Left renal pelvis (tissue), 4 donors: ENCODE results near the gene RCSD1. TPM values are rescaled to one million over a fixed set of nuclear protein-coding genes. Genes with fewer than 3 reads are reported as not detected.
"Not testable (repeated sequence)": the region's sequence is repeated elsewhere in the genome, so short reads cannot be mapped to it uniquely, and the experiment has no call there.

ENCODE experiments used
- DNase-seq, 4 donors: peaks; one replicate each; pipeline ENCODE4 v3.0.0-alpha.2; 2013; ENCODE audit warnings: low read depth in 4 of 4, low spot score in 3 of 4
- polyA plus RNA-seq, 4 donors: library from polyadenylated mRNA; unstranded; fragments of 120-200 nt; gene quantifications; one replicate each; pipeline ENCODE4 v1.2.1, GENCODE V29; 2013; ENCODE audit not compliant: insufficient read length in 4 of 4

The RCSD1 gene, protein sequence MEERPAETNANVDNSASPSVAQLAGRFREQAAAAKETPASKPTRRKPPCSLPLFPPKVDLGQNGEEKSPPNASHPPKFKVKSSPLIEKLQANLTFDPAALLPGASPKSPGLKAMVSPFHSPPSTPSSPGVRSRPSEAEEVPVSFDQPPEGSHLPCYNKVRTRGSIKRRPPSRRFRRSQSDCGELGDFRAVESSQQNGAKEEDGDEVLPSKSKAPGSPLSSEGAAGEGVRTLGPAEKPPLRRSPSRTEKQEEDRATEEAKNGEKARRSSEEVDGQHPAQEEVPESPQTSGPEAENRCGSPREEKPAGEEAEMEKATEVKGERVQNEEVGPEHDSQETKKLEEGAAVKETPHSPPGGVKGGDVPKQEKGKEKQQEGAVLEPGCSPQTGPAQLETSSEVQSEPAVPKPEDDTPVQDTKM
- polyA plus RNA-seq = 10 to 100 TPM in 3 of 4 donors, 1 to 10 TPM in 1; 8.4 to 14.1 (median 12.9) TPM

DNA sequence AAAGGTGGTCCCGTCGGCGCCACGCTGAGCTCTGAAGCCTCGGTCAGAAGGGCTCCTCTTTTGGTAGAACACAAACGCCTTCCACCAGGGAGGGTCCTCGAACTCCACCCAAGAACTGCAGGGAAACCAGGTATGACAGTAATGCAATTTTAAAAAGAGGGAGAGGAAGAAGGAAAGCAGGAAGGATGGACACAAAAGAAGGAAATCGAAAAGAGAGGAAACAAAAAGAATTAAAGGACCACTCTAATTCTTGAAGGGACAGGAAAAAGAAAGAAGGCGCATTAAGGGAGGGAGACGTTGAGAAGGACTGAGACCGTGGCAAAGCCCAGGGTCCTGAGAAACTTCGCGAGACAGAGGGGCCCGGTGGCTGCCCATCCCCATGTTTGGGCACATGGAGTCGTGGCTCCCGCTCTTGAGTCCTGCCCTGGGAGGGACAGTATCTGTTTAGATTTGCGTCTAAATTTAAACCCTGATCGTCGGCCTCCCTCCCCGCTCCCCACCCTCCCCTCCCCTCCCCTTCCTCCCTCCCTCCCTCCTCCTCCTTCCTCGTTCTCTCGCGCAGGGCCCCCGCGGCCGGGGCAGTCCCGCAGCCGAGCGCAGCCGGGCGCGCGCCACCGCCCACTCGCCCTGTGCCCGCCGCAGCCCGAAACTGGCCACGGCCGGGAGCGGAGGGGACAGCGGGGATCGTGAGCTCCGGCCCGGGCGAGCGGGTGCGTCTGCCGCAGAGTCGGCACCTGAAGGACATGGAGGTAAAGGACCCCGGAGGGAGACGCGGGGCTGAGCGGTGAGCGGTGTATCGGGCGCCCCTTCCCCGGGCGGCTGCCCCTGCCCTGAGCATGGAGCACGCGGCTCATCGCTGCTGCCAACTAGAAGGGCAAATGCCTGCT lies at the start of gene RCSD1:
TSS of gene RCSD1 (plus strand) at position 552 of the 887 bp plus-strand sequence. CDS start at position 744, 192 bp downstream.
- no peak for DNase-seq

DNA sequence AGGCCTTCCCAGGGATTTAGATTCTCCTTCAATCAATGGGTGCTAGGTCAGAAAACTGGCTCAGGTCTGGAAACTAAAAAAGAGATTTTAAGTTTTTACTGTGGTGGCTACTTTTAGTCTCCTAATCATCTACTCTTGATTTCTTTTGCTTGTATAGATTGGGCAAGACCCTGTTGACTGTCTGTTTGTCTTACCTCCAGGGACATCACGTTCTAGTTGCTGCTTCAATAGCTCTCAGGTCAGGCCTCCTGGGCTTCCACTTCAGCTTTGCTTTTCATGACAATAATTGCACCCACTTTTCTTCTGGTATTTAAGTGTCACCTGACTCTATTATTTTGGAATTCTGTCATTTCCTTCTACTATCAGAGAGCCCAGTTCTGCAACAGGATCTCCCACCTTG lies 48.0 kb upstream of the RCSD1 start:
- DNase-seq = no peak

DNA sequence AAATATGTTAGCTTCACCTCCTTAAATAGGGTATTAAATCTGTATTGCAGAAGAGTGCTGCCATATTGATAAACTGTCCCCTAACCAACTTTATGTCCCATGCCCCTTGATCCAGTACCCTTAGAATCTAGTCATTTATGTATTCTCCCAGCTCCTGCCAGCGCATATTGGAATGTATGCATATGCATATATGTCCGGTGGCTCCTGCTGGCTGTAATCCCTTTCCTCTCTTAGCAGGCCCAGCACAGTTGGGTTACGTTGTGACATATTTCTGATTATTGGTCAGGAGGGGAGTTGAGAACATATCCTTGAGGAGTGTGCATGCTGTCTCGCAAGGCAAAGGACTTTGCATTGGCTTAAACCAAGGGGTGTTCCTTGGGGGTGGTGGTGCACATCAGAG lies 47.3 kb upstream of the RCSD1 start:
- DNase-seq = no peak

DNA sequence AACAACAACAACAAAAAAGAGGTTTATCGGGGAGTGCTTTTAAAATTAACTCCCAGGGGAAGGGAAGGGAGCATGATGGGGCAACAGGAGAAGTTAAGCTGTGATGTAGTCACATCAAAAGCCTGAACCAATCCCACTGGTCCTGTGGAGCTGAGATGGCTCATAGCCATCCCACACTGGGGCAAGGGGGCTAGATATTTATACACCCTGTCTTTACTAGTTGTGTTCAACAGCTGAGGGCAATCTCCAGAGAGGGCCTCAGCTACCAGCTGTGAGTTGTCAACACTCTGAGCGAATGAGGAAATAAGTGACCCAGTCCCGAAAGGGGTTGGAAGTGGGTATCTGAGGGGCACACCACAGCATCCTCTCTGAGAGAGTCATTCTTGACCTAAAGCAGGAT lies 45.5 kb upstream of the RCSD1 start:
- DNase-seq = no peak

DNA sequence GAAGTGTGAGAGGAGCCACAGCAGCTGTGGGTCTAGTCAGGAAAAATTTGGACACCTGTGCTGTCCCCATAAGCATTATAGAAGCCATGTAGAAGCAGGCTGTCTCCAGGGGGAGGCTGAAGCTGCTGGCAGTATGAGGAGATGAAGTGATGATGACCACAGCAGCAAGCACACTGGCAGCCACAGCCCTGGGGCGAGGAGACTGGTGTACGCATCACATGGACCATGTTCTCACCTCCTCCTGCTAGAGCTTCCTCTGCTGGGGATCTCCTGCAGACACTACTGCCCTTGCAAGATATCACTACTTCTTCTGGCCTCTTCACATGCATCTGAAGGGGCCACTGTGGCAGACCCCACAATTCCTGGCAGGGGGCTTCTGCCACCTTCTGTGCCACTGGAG lies 42.7 kb upstream of the RCSD1 start:
- DNase-seq = no peak

DNA sequence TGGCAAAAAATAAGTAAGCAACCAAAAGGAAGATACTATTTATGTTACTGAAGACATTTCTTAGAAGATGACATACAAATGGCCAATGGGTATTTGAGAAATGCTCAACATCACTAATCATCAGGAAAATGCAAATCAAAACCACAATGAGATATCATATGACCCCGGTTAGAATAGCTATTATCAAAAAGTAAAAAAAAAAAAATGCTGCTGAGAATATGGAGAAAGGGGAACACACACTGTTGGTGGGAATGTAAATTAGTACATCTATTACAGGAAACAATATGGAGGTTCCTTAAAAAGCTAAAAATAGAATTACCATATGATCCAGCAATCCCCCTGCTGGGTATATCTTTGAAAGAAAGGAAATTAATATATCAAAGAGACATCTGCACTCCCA lies 42.2 kb upstream of the RCSD1 start:
- no peak for DNase-seq

DNA sequence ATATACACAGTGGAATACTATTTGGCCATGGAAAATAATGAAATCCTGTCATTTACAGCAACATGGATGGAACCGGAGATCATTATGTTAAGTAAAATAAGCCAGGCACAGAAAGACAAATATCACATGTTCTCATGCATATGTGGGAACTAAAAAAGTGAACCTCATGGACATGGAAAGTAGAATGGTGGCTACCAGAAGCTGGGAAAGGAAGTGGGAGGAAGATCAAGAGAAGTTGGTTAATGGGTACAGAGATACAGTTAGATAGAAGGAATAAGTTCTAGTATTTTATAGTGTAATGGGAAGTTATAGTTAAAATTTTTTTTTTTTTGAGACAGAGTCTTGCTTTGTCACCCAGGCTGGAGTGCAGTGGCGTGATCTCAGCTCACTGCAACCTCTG lies 41.7 kb upstream of the RCSD1 start:
- no peak for DNase-seq

DNA sequence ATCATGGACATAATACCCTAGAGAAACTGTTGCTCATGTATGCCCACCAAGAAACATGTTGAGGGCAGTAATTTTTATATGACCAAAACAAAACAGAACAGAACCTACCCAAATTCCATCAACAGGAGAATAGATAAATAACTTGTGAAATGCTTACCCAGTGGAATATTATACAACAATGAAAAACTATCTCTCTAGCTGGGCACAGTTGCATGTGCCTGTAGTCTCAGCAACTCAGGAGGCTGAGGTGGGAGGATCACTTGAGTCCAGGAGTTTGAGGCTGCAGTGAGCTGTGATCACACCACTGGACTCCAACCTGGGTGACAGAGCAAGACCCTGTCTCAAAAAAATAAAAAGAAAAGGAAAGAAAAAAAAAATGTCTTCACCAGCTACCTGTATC lies 37.6 kb upstream of the RCSD1 start:
- no peak for DNase-seq

DNA sequence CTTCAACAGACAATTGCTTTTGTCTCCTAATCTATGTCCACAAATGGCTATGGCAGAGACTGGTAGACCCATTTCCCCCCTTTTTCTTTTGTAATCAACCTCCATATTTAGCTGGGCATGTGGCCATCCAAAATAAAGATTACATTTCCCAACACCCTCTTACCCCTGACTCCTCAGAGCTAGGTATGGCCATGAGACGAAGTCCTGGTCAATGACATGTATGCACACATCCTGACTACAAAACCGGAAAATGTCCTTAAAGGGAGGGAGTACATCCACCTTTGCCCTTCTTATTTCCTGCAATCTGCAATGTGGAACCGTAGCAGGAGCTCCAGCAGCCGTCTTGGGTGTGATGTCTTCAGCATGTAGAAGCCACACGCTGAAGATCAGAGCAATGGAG lies 36.2 kb upstream of the RCSD1 start:
- no peak for DNase-seq

DNA sequence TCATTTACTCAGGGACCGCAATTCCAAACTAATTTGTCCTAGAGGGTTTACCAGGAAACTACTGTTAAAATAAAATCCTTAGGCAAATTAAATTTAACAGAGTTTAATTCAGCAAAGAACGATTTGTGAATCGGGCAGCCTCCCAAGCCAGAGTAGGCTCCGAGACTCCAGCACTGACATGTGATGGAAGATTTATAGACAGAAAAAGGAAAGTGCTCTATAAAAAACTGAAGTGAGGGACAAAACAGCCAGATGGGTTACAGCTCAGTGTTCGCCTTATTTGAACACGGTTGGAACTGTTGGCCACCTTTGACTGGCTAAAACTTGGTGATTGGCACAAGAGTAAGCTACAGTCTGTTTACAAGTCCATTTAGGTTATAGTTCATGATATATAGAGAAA lies 35.2 kb upstream of the RCSD1 start:
- DNase-seq = no peak

DNA sequence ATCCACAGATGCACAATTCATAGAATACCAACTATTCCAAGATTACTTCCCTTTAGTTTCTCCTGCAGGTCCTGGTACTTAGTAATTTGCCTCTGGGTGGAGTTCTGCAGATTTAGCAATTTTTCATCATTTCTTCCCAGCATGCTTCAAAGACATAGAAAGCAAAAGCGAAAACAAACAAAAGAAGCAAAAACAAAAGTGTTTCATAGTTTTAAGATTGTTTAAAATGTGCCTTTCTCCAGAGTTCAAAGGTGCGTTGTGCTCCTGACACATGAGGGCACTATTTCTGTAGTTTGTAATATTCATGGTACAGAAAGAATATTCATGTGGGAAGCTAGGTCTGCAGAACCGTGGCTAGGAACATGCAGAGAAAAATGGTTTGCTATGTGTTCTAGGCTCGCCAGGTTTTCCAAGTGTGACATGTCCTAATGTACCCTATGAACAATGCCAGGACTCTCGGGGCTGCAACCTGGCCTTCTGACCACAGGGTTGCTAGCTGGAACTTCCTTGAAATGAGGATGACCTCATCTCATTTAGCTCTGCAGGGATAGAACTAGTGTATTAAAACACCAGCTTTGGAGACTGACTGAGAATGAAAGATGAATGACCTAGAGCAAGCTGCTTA lies 30.0 kb upstream of the RCSD1 start:
- no peak for DNase-seq

DNA sequence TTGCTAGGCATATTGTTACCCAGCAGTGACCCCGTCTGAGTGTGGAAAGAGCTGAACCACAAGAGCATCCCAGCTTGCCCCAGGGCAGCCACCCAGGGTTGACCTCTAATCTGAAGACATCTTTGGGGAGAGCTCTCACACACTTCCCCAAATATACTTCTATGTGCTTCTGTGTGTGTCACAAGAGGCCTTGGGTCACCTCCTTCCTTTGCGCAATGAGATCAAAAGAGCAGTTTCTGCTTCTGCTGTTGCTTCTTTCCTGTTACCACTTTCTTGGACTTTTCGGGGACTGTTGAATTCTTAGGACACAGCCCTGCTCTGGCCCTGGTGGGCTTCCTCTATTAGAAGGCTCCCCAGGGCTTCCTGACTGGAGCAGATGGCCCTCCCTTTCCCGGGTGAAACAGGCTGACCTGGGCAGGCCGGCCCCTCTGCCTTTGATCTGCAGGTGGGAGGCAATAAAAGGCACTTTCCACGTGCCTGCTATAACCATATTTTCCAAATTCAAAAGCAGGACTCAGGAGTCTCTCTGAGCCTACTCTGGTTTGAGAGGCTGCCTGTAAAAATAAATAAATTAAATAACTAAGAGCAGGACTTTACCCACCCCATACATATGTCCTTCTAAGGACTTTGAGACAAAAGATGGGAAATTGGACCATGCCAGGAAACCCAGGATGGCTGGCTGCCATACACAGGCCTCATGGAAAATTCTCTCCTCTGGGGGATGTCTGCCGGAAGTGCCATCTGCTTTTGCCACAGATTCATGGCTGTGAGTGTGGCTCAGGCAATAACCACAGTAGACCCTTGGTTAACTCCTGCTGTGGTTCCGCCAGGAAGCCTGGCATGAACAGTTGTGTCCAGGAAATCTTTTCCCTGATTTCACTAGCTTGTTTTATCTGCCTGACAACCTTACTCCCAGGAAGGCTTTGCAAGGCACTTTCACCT lies 28.3 kb upstream of the RCSD1 start:
- no peak for DNase-seq

DNA sequence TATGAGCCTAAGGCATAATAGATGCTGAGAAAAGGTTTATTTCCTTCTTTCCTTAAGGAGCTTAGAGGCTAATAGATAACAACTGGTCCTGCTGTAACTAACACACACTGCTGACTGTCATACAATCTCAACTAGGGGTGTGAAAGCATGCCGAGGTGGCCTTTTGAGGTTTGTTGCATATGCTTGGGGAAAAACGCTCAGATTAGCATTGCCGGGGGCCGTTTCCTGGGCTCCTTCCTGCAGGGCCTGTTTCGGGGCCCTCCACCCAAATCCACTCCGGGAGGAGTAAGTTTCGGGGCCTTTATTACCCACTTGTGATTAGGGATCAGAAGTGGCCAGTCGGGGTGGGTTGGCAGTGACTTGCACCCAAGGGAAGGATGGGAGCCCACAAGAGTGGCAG lies 27.2 kb upstream of the RCSD1 start:
- no peak for DNase-seq

DNA sequence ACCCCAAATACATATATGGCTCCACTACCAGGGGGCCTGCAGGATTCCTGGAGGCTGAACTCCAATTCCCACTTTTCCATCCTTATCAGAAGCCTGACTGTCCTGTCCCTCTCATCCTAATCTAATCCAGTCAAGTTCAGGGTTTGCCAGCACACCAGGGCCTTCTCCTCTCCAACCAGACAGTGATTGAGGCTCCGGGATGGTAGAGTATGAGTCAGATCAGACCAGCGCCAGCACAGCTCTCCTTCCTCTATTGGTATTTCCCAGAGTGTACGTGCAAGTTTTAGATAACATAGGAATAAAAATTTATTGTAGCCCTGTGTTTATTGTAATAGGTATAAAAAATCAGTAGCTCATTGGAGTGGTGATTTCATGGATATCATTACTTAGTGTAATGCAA lies 24.5 kb upstream of the RCSD1 start:
- no peak for DNase-seq

DNA sequence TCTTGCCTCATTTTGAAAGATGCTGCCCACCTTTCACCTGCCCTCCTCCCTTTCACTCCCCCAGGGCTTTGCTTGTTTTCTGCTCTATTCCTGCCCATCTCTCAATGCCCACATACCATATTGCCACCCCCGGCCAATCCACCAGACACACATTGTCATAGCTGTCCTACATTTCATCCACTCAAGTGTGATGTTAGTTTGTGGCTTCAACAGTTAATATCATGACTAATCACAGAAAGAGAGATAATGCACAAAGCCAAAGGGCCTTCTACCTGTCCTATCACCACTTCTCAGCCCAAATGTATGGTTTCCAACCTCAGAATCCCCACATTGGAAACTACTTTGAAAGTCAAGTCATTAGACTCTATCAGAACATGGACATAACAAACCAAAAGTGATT lies 18.0 kb upstream of the RCSD1 start:
- no peak for DNase-seq

DNA sequence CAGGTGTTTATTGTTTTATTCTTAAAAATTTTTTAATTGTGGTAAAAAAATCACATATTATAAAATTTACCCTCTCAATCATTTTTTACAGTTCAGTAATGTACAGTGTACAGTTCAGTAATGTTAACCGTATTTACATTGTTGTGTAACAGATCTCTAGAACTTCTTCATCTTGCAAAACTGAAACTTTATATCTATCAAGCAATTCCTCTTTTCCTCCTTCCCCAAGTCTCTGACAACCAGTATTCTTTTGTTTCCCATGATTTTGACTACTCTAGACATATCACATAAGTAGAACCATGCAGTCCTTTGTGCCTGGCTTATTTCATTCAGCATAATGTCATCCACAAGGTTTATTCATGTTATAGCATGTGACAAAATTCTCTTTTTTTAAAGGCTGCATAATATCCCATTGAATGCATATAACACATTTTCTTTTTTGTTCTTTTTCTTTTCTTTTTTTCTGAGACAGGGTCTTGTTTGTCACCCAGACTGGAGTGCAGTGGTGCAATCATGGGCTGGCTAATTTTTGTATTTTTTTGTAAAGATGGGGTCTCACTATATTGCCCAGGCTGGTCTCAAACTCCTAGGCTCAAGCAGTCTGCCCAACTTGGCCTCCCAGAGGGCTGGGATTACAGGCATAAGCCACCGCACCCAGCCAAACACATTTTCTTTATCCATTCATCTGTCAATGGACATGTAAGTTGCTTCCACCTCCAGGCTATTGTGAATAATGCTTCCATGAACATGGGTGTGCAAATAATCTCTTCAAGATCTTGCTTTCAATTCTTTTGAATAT lies 17.2 kb upstream of the RCSD1 start:
- DNase-seq = no peak

DNA sequence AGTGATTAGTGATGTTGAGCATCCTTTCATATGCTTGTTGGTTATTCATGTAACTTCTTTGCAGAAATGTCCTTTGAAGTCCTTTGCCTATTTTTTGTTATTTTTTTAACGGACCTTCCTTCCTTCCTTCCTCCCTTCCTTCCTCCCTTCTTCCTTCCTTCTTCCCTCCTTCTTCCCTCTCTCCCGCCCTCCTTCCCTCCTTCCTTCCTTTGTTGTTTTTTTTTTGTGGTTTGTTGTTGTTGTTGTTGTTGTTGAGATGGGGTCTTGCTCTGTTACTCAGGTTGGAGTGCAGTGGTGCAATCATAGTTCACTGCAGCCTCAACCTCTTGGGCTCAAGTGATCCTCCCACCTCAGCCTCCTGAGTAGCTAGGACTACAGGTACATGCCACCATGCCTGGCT lies 16.0 kb upstream of the RCSD1 start:
- not testable (repeated sequence) for DNase-seq

DNA sequence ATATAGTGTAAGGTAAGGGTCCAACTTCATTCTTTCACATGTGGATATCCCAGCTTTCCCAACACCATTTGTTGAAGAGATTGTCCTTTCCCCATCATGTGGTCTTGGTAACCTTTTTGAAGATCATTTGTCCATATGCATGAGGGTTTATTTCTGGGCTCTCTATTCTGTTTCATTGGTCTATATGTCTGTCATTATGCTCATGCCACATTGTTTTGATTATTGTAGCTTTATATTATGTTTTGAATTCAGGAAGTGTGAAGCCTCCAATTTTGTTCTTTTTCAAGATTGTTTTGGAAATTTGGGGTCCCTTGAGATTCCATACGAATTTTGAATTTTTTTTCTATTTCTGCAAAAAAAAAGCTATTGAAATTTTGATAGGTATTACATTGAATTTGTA lies 15.2 kb upstream of the RCSD1 start:
- DNase-seq = no peak

DNA sequence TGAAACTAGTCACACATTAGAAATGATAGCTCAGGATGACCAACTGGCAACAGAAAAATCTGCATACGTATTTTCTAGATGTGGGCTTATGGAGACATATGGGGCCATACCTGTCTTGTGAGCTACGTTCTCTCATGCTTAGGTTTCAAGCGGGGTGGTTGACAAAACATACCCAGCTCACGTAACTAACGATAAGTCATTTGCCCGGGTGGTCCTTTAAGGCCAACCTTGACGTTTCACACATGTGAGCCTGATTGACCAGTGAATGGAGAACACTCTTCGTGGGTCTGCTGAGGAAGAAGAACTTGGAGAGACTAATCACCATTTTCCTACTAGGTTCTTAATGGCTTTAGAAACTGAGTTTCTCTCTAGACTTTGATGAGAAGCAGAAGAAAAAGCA lies 13.5 kb upstream of the RCSD1 start:
- DNase-seq = no peak
